Measurements from ENCODE around the gene AKR1C1.
"Not testable (repeated sequence)": the region's sequence is repeated elsewhere in the genome, so short reads cannot be mapped to it uniquely, and the experiment has no call there.

AKR1C1 gene

DNA sequence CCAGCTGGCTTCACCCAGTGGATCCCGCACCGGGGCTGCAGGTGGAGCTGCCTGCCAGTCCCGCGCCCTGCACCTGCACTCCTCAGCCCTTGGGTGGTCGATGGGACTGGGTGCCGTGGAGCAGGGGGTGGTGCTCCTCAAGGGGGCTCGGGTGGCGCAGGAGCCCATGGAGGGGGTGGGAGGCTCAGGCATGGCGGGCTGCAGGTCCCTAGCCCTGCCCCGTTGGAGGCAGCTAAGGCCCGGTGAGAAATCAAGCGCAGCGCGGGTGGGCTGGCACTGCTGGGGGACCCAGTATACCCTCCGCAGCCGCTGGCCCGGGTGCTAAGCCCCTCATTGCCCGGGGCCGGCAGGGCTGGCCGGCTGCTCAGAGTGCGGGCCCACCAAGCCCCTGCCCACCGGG is 69.2 kb downstream of the AKR1C1 start:
- H3K27me3 ChIP-seq (replicated peaks in 2 of 5; ENCODE audit: control insufficient read depth in 4 of 5, insufficient read depth in 5 of 5, low read length in 4 of 5); POLR2A ChIA-PET; H3K36me3 ChIP-seq (ENCODE audit: control insufficient read depth in 4 of 4, insufficient read depth in 4 of 4, low read length in 3 of 4); DNase-seq; H3K4me1 ChIP-seq (ENCODE audit: control extremely low read depth in 1 of 4, control insufficient read depth in 4 of 4, insufficient read depth in 4 of 4, low read length in 3 of 4); H3K27ac ChIP-seq (ENCODE audit: insufficient read depth in 1 of 2, low read depth in 1 of 2, low read length in 2 of 2, poor library complexity in 1 of 2, severe bottlenecking in 2 of 2); H3K4me3 ChIP-seq (ENCODE audit: control insufficient read depth in 1 of 7, extremely low read depth in 1 of 7, insufficient read depth in 4 of 7, low read depth in 2 of 7, low read length in 6 of 7): not testable (repeated sequence)
- CTCF ChIA-PET: interaction anchor here (1.2 kb wide), 1 partner anchor 10 kb away, joined by 4 read pairs; no protein-coding TSS in a partner anchor
- WGBS (ENCODE audit: insufficient coverage): 95% methylated on average over 18 of the region's 22 CpGs
- H3K9me3 ChIP-seq (ENCODE audit: control extremely low read depth in 1 of 5, control insufficient read depth in 4 of 5, insufficient read depth in 2 of 5, low read depth in 1 of 5, low read length in 4 of 5): peaks cover 3 to 40% (median 11%) of the 10 kb centered on the region in 5 experiments
